ENCODE results near the gene LSAMP. TPM values are rescaled to one million over a fixed set of nuclear protein-coding genes. Genes with fewer than 3 reads are reported as not detected.
"Not testable (repeated sequence)": the region's sequence is repeated elsewhere in the genome, so short reads cannot be mapped to it uniquely, and the experiment has no call there.

The LSAMP gene
- polyA plus RNA-seq, 2 of the 4 experiments (the other 2 are of a cell fraction): 0.12 to 0.53 TPM

- no peak for TF ChIP-seq BCL3 (IDR thresholded peaks at IDR 0.05)
- no peak for TF ChIP-seq MAZ (IDR thresholded peaks at IDR 0.05; ENCODE audit: borderline replicate concordance, low read depth, low read length)
- TF ChIP-seq POLR2AphosphoS2 (conservative IDR thresholded peaks at IDR 0.05; ENCODE audit: low read length): no peak
- TF ChIP-seq JUN (IDR thresholded peaks at IDR 0.05): no peak
These were observed 683.4 kb downstream of the LSAMP start (continued) for GRCh38 chr3:115761927-115762305.

- no peak overlapping the region for H3K27ac ChIP-seq
- ATAC-seq: no peak
- no peaks in the 10 kb centered on the region for H3K9me3 ChIP-seq
- no peak for FAIRE-seq
- POLR2A ChIA-PET: no interaction called here
- CTCF ChIA-PET: no interaction called here
- no peak for DNase-seq (ENCODE audit: low read depth in 1 of 2, low spot score in 1 of 2)
- no peak for TF ChIP-seq SMC3 (IDR thresholded peaks at IDR 0.05)
- WGBS (ENCODE audit: missing lambda C conversion rate): 44% methylated on average over 3 of the region's 3 CpGs
- no peak overlapping the region for H3K4me3 ChIP-seq
- H3K4me1 ChIP-seq: no peaks in the 10 kb centered on the region
- H3K4me2 ChIP-seq: no peak overlapping the region
These were observed 684.6 kb downstream of the LSAMP start for GRCh38 chr3:115760716-115761115.

- Histone ChIP-seq H3K4me2 (no peak overlapping the region), H3K4me3 (no peak overlapping the region), H3K9me3 (no peaks in the 10 kb centered on the region), H3K4me1 (no peaks in the 10 kb centered on the region), H3K27ac (no peak overlapping the region)
- ATAC-seq: no peak
- 3% methylated on average over 1 of the region's 1 CpG for WGBS (ENCODE audit: missing lambda C conversion rate)
- POLR2A ChIA-PET: no interaction called here
- TF ChIP-seq BCL3 (IDR thresholded peaks at IDR 0.05) (no peak), HMGXB4 (CRISPR knock-in tag; IDR thresholded peaks at IDR 0.05; ENCODE audit: borderline replicate concordance) (no peak), RARB (CRISPR knock-in tag; IDR thresholded peaks at IDR 0.05) (no peak), ELK1 (IDR thresholded peaks at IDR 0.05; ENCODE audit: low read depth, low read length) (no peak), GATA3 (IDR thresholded peaks at IDR 0.05; ENCODE audit: borderline replicate concordance) (no peak), POLR2AphosphoS2 (conservative IDR thresholded peaks at IDR 0.05; ENCODE audit: low read length) (no peak), EP300 (IDR thresholded peaks at IDR 0.05) (no peak), POLR2A (IDR thresholded peaks at IDR 0.05; ENCODE audit: low read length) (no peak), EHMT2 (IDR thresholded peaks at IDR 0.05; ENCODE audit: low read depth) (no peak), MAFK (IDR thresholded peaks at IDR 0.05; ENCODE audit: partially characterized antibody) (no peak), CBX2 (IDR thresholded peaks at IDR 0.05; ENCODE audit: borderline replicate concordance, low read depth) (no peak), USF2 (IDR thresholded peaks at IDR 0.05) (no peak), ZSCAN20 (CRISPR knock-in tag; IDR thresholded peaks at IDR 0.05) (no peak), ESRRA (IDR thresholded peaks at IDR 0.05; ENCODE audit: borderline replicate concordance, low read length) (no peak), MYC (IDR thresholded peaks at IDR 0.05; ENCODE audit: borderline replicate concordance, low read length) (no peak)
- no peak for DNase-seq (ENCODE audit: low read depth in 1 of 2, low spot score in 1 of 2)
- FAIRE-seq: no peak
- CTCF ChIA-PET: interaction anchor here (1.1 kb wide), 2 partner anchors 26 to 62 kb away, joined by 3 to 4 read pairs; no protein-coding TSS in a partner anchor
These were observed 687.1 kb downstream of the LSAMP start for GRCh38 chr3:115758076-115758763.

- DNase-seq (ENCODE audit: low read depth in 1 of 2, low spot score in 1 of 2); H3K4me3 ChIP-seq; POLR2A ChIA-PET; ATAC-seq; H3K9me3 ChIP-seq; H3K27ac ChIP-seq; H3K4me2 ChIP-seq; H3K4me1 ChIP-seq; FAIRE-seq: not testable (repeated sequence)
- CTCF ChIA-PET: interaction anchor here (1.0 kb wide), 1 partner anchor 31 kb away, joined by 5 read pairs; no protein-coding TSS in a partner anchor
- WGBS (ENCODE audit: missing lambda C conversion rate): 42% methylated on average over 1 of the region's 1 CpG
These were observed 692.3 kb downstream of the LSAMP start for GRCh38 chr3:115752978-115753377.
